Stimulated activated CD8-positive, alpha-beta memory T cell treated with anti-CD3 and anti-CD28 coated beads, Interleukin-2, amount 100 ng/mL, for 1 hour (primary cell): ENCODE measurements around the gene ZBTB7C.

ENCODE experiments used
- DNase-seq, 2 donors: peaks; one replicate each; pipeline ENCODE4 v3.0.0-alpha.2; 2020; ENCODE audit warnings: low read depth in 2 of 2

Gene ZBTB7C

GRCh38 chr18:48119204-48119603 lies 290.0 kb downstream of the ZBTB7C start:
- no peak for DNase-seq

GRCh38 chr18:48116873-48117630 lies 292.1 kb downstream of the ZBTB7C start:
- no peak for DNase-seq

GRCh38 chr18:48116017-48116416 lies 293.2 kb downstream of the ZBTB7C start:
- no peak for DNase-seq

GRCh38 chr18:48113691-48114090 lies 295.5 kb downstream of the ZBTB7C start:
- DNase-seq, result no peak

GRCh38 chr18:48111587-48111986 lies 297.6 kb downstream of the ZBTB7C start:
- DNase-seq, result no peak

GRCh38 chr18:48110797-48111196 lies 298.4 kb downstream of the ZBTB7C start:
- no peak for DNase-seq

GRCh38 chr18:48109961-48110493 lies 299.2 kb downstream of the ZBTB7C start:
- no peak for DNase-seq

- no peak for DNase-seq
Measured at GRCh38 chr18:48108136-48108535, 301.0 kb downstream of the ZBTB7C start.

GRCh38 chr18:48106976-48107781 lies 302.0 kb downstream of the ZBTB7C start:
- DNase-seq, result no peak

GRCh38 chr18:48106498-48106897 lies 302.7 kb downstream of the ZBTB7C start:
- no peak for DNase-seq

GRCh38 chr18:48105317-48105716 lies 303.9 kb downstream of the ZBTB7C start:
- no peak for DNase-seq

GRCh38 chr18:48104705-48105104 lies 304.5 kb downstream of the ZBTB7C start:
- no peak for DNase-seq

- no peak for DNase-seq
Measured at GRCh38 chr18:48100651-48101165, 308.5 kb downstream of the ZBTB7C start.

- DNase-seq, result no peak
Measured at GRCh38 chr18:48100165-48100575, 309.0 kb downstream of the ZBTB7C start.

GRCh38 chr18:48099481-48100164 lies 309.6 kb downstream of the ZBTB7C start:
- no peak for DNase-seq

- DNase-seq, result no peak
Measured at GRCh38 chr18:48098538-48098937, 310.6 kb downstream of the ZBTB7C start.

- no peak for DNase-seq
Measured at GRCh38 chr18:48098007-48098406, 311.2 kb downstream of the ZBTB7C start.

GRCh38 chr18:48095726-48096125 lies 313.5 kb downstream of the ZBTB7C start:
- no peak for DNase-seq

GRCh38 chr18:48093104-48093503 lies 316.1 kb downstream of the ZBTB7C start:
- DNase-seq, result no peak

GRCh38 chr18:48091869-48092497 lies 317.2 kb downstream of the ZBTB7C start:
- no peak for DNase-seq

- no peak for DNase-seq
Measured at GRCh38 chr18:48090702-48091101, 318.5 kb downstream of the ZBTB7C start.

GRCh38 chr18:48090021-48090420 lies 319.2 kb downstream of the ZBTB7C start:
- DNase-seq, result no peak
